ENCODE results near the gene ARHGEF16.

ARHGEF16 gene

DNA sequence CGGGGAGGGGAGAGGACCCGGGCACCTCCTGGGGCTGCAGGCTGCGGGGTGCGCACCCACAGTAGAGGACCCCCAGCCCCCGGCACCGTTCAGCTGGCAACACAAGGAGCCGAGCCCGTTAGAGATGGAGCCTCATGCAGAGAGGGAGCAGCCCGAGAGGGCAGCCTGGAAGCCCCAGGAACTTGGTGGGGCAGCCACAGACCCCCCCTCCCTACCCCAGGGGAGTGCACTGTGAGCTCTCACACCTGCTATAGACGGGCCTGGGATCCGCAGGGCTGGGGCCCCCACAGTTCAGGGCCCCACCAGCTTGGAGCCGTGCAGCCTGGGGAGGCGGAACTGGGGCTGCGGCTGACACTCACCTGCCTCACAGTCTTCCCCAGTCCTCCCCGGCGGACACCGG is 47.0 kb downstream of the ARHGEF16 start:
- no peak for TF ChIP-seq CTCF (IDR thresholded peaks at IDR 0.05; ENCODE audit: low read depth, low read length, missing control alignments)
- DNase-seq (ENCODE audit: extremely low read depth, low read depth): no peak

GRCh38 chr1:3501856-3502640 is 47.6 kb downstream of the ARHGEF16 start:
- no peak for DNase-seq (ENCODE audit: extremely low read depth, low read depth)
- H3K4me3 ChIP-seq (replicated peaks; ENCODE audit: low read depth, low read length): no peak overlapping the region
- no peak for TF ChIP-seq CTCF (IDR thresholded peaks at IDR 0.05; ENCODE audit: low read depth, low read length, missing control alignments)

More for the DNA sequence above, 47.0 kb downstream of the ARHGEF16 start:
- no peak overlapping the region for H3K4me3 ChIP-seq (replicated peaks; ENCODE audit: low read depth, low read length)

GRCh38 chr1:3502641-3503524 is 48.4 kb downstream of the ARHGEF16 start:
- TF ChIP-seq CTCF (IDR thresholded peaks at IDR 0.05; ENCODE audit: low read depth, low read length, missing control alignments): no peak
- no peak overlapping the region for H3K4me3 ChIP-seq (replicated peaks; ENCODE audit: low read depth, low read length)
- DNase-seq (ENCODE audit: extremely low read depth, low read depth): no peak

DNA sequence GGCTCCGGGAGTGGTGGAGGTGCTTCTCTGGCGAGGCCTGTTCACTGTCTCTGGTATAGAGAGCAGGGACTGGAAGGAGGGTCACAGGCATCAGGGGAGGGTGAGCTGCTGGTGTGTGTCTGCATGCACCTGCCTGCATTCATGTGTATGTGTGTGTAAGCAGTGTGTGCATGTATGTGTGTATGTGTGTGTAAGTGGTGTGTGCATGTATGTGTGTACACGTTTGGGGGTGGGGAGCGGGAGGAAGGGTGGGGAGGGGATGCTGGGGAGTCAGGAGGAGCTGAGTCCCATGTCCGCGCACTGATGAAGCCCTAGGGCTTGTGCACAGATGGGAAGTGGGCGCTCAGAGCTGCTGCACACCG is 49.0 kb downstream of the ARHGEF16 start:
- no peak for TF ChIP-seq CTCF (IDR thresholded peaks at IDR 0.05; ENCODE audit: low read depth, low read length, missing control alignments)
- no peak for DNase-seq (ENCODE audit: extremely low read depth, low read depth)
- H3K4me3 ChIP-seq (replicated peaks; ENCODE audit: low read depth, low read length): no peak overlapping the region

GRCh38 chr1:3504151-3504821 is 49.8 kb downstream of the ARHGEF16 start:
- no peak overlapping the region for H3K4me3 ChIP-seq (replicated peaks; ENCODE audit: low read depth, low read length)
- TF ChIP-seq CTCF (IDR thresholded peaks at IDR 0.05; ENCODE audit: low read depth, low read length, missing control alignments): no peak
- DNase-seq (ENCODE audit: extremely low read depth, low read depth): peak; percentile 17

DNA sequence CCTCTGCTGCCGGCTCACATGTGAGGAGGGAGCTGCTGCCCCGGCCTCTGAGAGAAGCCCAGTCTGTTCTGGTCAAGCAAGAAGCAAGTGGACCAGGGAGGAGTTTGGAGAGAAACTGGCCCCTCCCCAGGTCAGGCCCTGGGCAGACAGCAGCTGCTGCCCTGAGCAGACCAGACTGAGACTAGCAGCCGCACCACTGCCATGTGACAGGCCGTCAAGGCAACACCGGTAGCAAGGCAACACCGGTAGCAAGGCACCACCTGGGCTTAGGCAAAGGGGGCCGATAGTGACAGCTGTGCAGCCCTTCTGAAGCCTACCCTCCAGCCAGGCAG is 50.3 kb downstream of the ARHGEF16 start:
- no peak for TF ChIP-seq CTCF (IDR thresholded peaks at IDR 0.05; ENCODE audit: low read depth, low read length, missing control alignments)
- no peak overlapping the region for H3K4me3 ChIP-seq (replicated peaks; ENCODE audit: low read depth, low read length)
- no peak for DNase-seq (ENCODE audit: extremely low read depth, low read depth)
